SK-N-SH (cell line): Measurements from ENCODE around the gene CEACAM16. TPM values are rescaled to one million over a fixed set of nuclear protein-coding genes. Genes with fewer than 3 reads are reported as not detected.

Experiments
- CTCF ChIA-PET: fragments of 300-600, 350-600 bp; formaldehyde crosslinking; extraction: SDS; loops from one replicate; lab custom pipeline; 2021; lab: Yijun Ruan, JAX
- POLR2A ChIA-PET: fragments of 350-600 bp; sonication (Branson Sonifier 250); formaldehyde crosslinking; extraction: SDS; loops from one replicate; lab custom pipeline; 2020; ENCODE audit warnings: antibody characterized with exemption, inconsistent platforms; lab: Yijun Ruan, JAX
- DNase-seq: peaks from one replicate; pipeline ENCODE4 v3.0.0; 2012
- H2AFZ ChIP-seq: fragments of 200-600 bp; sonication (generic); 2 replicates; pipeline ENCODE4 v1.8.1; 2016; ENCODE audit warnings: antibody characterized with exemption, mild to moderate bottlenecking, low read depth
- H3F3A ChIP-seq: fragments of 200-600 bp; sonication (generic); replicated peaks from 2 replicates; pipeline ENCODE3; 2016; ENCODE audit warnings: antibody characterized with exemption, mild to moderate bottlenecking; ENCODE audit not compliant: insufficient read depth
- H3K27ac ChIP-seq, 2 experiments: fragments of 200-500 bp in 1 of 2; fragments of 200-600 bp in 1 of 2; sonication (Bioruptor generic) in 1 of 2; sonication (generic), shearing (Covaris generic) in 1 of 2; 2 replicates each; pipeline versions ENCODE4 v1.5.1 to v1.6.1; 2014 to 2016; ENCODE audit warnings: low read depth in 2 of 2, inconsistent platforms in 1 of 2, low read length in 1 of 2, mild to moderate bottlenecking in 1 of 2, mixed read lengths in 1 of 2
- H3K27me3 ChIP-seq: fragments of 200-600 bp; sonication (generic), shearing (Covaris generic); 2 replicates; pipeline ENCODE4 v1.6.1; 2016; ENCODE audit warnings: mixed run types; ENCODE audit not compliant: insufficient read depth
- H3K36me3 ChIP-seq, 2 experiments: fragments of 200-500 bp in 1 of 2; fragments of 200-600 bp in 1 of 2; sonication (Bioruptor generic) in 1 of 2; sonication (generic) in 1 of 2; replicated peaks in 1 of 2; 2 replicates each; pipeline versions ENCODE3 to v1.5.1; 2014 to 2016; ENCODE audit warnings: low read length in 1 of 2, mild to moderate bottlenecking in 1 of 2; ENCODE audit not compliant: insufficient read depth in 2 of 2, control insufficient read depth in 1 of 2
- H3K4me1 ChIP-seq, 2 experiments: fragments of 200-500 bp in 1 of 2; fragments of 200-600 bp in 1 of 2; sonication (Bioruptor generic) in 1 of 2; sonication (generic), shearing (Covaris generic) in 1 of 2; 2 replicates each; pipeline versions ENCODE4 v1.5.1 to v1.6.1; 2014 to 2016; ENCODE audit warnings: low read depth in 1 of 2, low read length in 1 of 2, mixed run types in 1 of 2; ENCODE audit not compliant: insufficient read depth in 2 of 2, control insufficient read depth in 1 of 2
- H3K4me2 ChIP-seq: fragments of 200-600 bp; sonication (generic), shearing (Covaris generic); 2 replicates; pipeline ENCODE4 v1.6.1; 2017; ENCODE audit warnings: mixed run types
- H3K4me3 ChIP-seq, 2 experiments: fragments of 200-500 bp in 1 of 2; fragments of 200-600 bp in 1 of 2; sonication (Bioruptor generic) in 1 of 2; sonication (generic), shearing (Covaris generic) in 1 of 2; 2 replicates each; pipeline versions ENCODE4 v1.5.1 to v1.8.1; 2014 to 2016; ENCODE audit warnings: low read depth in 2 of 2, inconsistent platforms in 1 of 2, low read length in 1 of 2, mild to moderate bottlenecking in 1 of 2, mixed read lengths in 1 of 2, moderate library complexity in 1 of 2
- H3K79me2 ChIP-seq: fragments of 200-600 bp; sonication (generic); 2 replicates; pipeline ENCODE4 v1.8.1; 2017; ENCODE audit warnings: mild to moderate bottlenecking; ENCODE audit not compliant: insufficient read depth
- H3K9ac ChIP-seq: fragments of 200-600 bp; sonication (generic); 2 replicates; pipeline ENCODE4 v1.6.1; 2017; ENCODE audit warnings: mixed run types
- H3K9me2 ChIP-seq: fragments of 200-600 bp; sonication (generic); 2 replicates; pipeline ENCODE4 v1.6.1; 2017; ENCODE audit warnings: mixed run types
- H3K9me3 ChIP-seq: fragments of 200-600 bp; sonication (generic); 2 replicates; pipeline ENCODE4 v1.6.1; 2017; ENCODE audit warnings: mixed run types, mild to moderate bottlenecking, moderate library complexity
- H4K20me1 ChIP-seq: fragments of 200-600 bp; sonication (generic); 2 replicates; pipeline ENCODE4 v1.6.1; 2017; ENCODE audit warnings: mild to moderate bottlenecking, mixed run types; ENCODE audit not compliant: insufficient read depth
- CTCF ChIP-seq: fragments of 200-600 bp; sonication (generic); IDR thresholded peaks from 2 replicates; pipeline ENCODE4 v1.6.1; 2017; ENCODE audit warnings: antibody characterized with exemption, mild to moderate bottlenecking, moderate library complexity
- FOSL2 ChIP-seq: IDR thresholded peaks from 2 replicates; pipeline ENCODE4 v1.4.0; 2012; ENCODE audit warnings: low read depth, mild to moderate bottlenecking, moderate library complexity, borderline replicate concordance
- GATA2 ChIP-seq: sonication (generic); formaldehyde crosslinking; IDR thresholded peaks from 2 replicates; pipeline ENCODE4 v1.5.0; 2020; ENCODE audit warnings: mild to moderate bottlenecking, missing genetic modification reagents
- IRF3 ChIP-seq: fragments of 150-350 bp; IDR thresholded peaks from 2 replicates; pipeline ENCODE4 v1.6.1; 2016; ENCODE audit warnings: mild to moderate bottlenecking, low read depth, low read length
- MXI1 ChIP-seq: IDR thresholded peaks from 2 replicates; pipeline ENCODE4 v1.6.1; 2012; ENCODE audit warnings: mild to moderate bottlenecking, low read depth, low read length, improper control_type of control experiment
- REST ChIP-seq: IDR thresholded peaks from 2 replicates; pipeline ENCODE4 v1.6.1; 2012; ENCODE audit warnings: mild to moderate bottlenecking, low read depth, low read length, moderate library complexity
- RFX5 ChIP-seq: IDR thresholded peaks from 2 replicates; pipeline ENCODE4 v1.6.1; 2012; ENCODE audit warnings: mild to moderate bottlenecking, improper control_type of control experiment, low read length
- RXRA ChIP-seq: IDR thresholded peaks from 2 replicates; pipeline ENCODE4 v1.4.0; 2012; ENCODE audit warnings: low read depth, mild to moderate bottlenecking, borderline replicate concordance
- SMC3 ChIP-seq: IDR thresholded peaks from 2 replicates; pipeline ENCODE4 v1.6.1; 2012; ENCODE audit warnings: low read depth, low read length, improper control_type of control experiment
- USF1 ChIP-seq: IDR thresholded peaks from 2 replicates; pipeline ENCODE4 v1.4.0; 2012; ENCODE audit warnings: low read depth, borderline replicate concordance
- USF2 ChIP-seq: fragments of 150-350 bp; IDR thresholded peaks from 2 replicates; pipeline ENCODE4 v1.6.1; 2017; ENCODE audit warnings: antibody characterized with exemption, low read length, low read depth, borderline replicate concordance
- WGBS: methylation state at CpG from one replicate; pipeline ENCODE4 v1.1.6; 2017; ENCODE audit warnings: low lambda C conversion rate; 5-methylcytosine and 5-hydroxymethylcytosine counted together
- polyA plus RNA-seq, 3 experiments: library from polyadenylated mRNA; depleted of rRNA; stranded (reverse); fragments of >200 nt; gene quantifications; 2 replicates each; pipeline ENCODE4 v1.2.3, GENCODE V29; 2012

The CEACAM16 gene
- polyA plus RNA-seq, 1 of the 3 experiments (the other 2 are of a cell fraction): not detected

GRCh38 chr19:44681992-44682790 is 16.8 kb upstream of the CEACAM16 start:
- Histone ChIP-seq H4K20me1 (no peaks in the 10 kb centered on the region), H3K27me3 (no peaks in the 10 kb centered on the region), H3K36me3 (no peaks in the 10 kb centered on the region), H2AFZ (no peak overlapping the region), H3K9me3 (no peaks in the 10 kb centered on the region), H3K27ac (no peak overlapping the region), H3F3A (peaks cover 41% of the 10 kb centered on the region), H3K4me1 (peaks cover 0 to 6% of the 10 kb centered on the region in 2 experiments; a peak in 1 of 4 replicates), H3K9me2 (no peaks in the 10 kb centered on the region), H3K4me3 (no peak overlapping the region), H3K9ac (no peak overlapping the region), H3K79me2 (no peaks in the 10 kb centered on the region), H3K4me2 (no peak overlapping the region)
- POLR2A ChIA-PET: no interaction called here
- 90% methylated on average over 8 of the region's 15 CpGs for WGBS
- DNase-seq: no peak
- CTCF ChIA-PET: interaction anchor here (0.6 to 2.8 kb wide), 4 partner anchors 24 to 157 kb away, joined by 3 to 10 read pairs (median 8); no protein-coding TSS in a partner anchor
- TF ChIP-seq USF1: no peak
- no peak for TF ChIP-seq RFX5
- no peak for TF ChIP-seq GATA2 (CRISPR knock-in tag)
- TF ChIP-seq IRF3: no peak
- no peak for TF ChIP-seq SMC3
- TF ChIP-seq USF2: no peak
- TF ChIP-seq MXI1: no peak
- no peak for TF ChIP-seq RXRA
- TF ChIP-seq CTCF: no peak
- no peak for TF ChIP-seq FOSL2
- TF ChIP-seq REST: no peak
